Keratinocyte (primary cell): ENCODE measurements around the gene FHOD1. TPM values are rescaled to one million over a fixed set of nuclear protein-coding genes. Genes with fewer than 3 reads are reported as not detected.
A peak's percentile ranks its signal among the peaks of the same experiment; 100 is the strongest.

ENCODE experiments used
- DNase-seq: peaks from one replicate; pipeline ENCODE4 v3.0.0-alpha.2; 2011; ENCODE audit warnings: low read depth, missing footprints, low spot score
- FAIRE-seq: peaks from 2 replicates; lab custom pipeline; 2011; peaks lifted over from hg19 to GRCh38; lab: Jason Lieb, UNC
- H2AFZ ChIP-seq: 2 replicates; pipeline ENCODE4 v1.6.0; 2012; ENCODE audit warnings: low read length, control low read depth, inconsistent platforms; ENCODE audit not compliant: control insufficient read depth
- H3K27ac ChIP-seq: 2 replicates; pipeline ENCODE4 v1.5.1; 2011; ENCODE audit warnings: low read length; ENCODE audit not compliant: control insufficient read depth, insufficient read depth
- H3K27me3 ChIP-seq: 3 replicates; pipeline ENCODE4 v1.6.0; 2011; ENCODE audit warnings: low read length; ENCODE audit not compliant: control insufficient read depth, insufficient read depth; ENCODE audit errors: extremely low read depth
- H3K36me3 ChIP-seq, 2 experiments: 2 replicates in 1 of 2; 3 replicates in 1 of 2; pipeline ENCODE4 v1.5.1; 2011; ENCODE audit warnings: low read length in 2 of 2, mild to moderate bottlenecking in 1 of 2; ENCODE audit not compliant: control insufficient read depth in 2 of 2, insufficient read depth in 2 of 2; ENCODE audit errors: extremely low read depth in 1 of 2
- H3K4me1 ChIP-seq: 3 replicates; pipeline ENCODE4 v1.5.1; 2011; ENCODE audit warnings: low read length; ENCODE audit not compliant: control insufficient read depth, insufficient read depth; ENCODE audit errors: extremely low read depth
- H3K4me2 ChIP-seq: 3 replicates; pipeline ENCODE4 v1.6.0; 2011; ENCODE audit warnings: low read depth, low read length; ENCODE audit not compliant: control insufficient read depth, insufficient read depth; ENCODE audit errors: extremely low read depth
- H3K4me3 ChIP-seq, 3 experiments: fragments of 200-600 bp in 1 of 3; sonication (generic) in 1 of 3; 2 replicates in 2 of 3; 3 replicates in 1 of 3; pipeline ENCODE4 v1.5.1; 2011 to 2016; ENCODE audit warnings: low read length in 3 of 3, mild to moderate bottlenecking in 3 of 3, control low read depth in 2 of 3, inconsistent platforms in 1 of 3, low read depth in 1 of 3, mixed read lengths in 1 of 3, mixed run types in 1 of 3, moderate library complexity in 1 of 3; ENCODE audit not compliant: control insufficient read depth in 2 of 3, insufficient read depth in 2 of 3; ENCODE audit errors: extremely low read depth in 1 of 3
- H3K79me2 ChIP-seq: 2 replicates; pipeline ENCODE4 v1.6.0; 2012; ENCODE audit warnings: low read length; ENCODE audit not compliant: control insufficient read depth, insufficient read depth
- H3K9ac ChIP-seq: 3 replicates; pipeline ENCODE4 v1.6.0; 2011; ENCODE audit warnings: low read length; ENCODE audit not compliant: control insufficient read depth, insufficient read depth; ENCODE audit errors: extremely low read depth
- H3K9me1 ChIP-seq: 3 replicates; pipeline ENCODE4 v1.6.0; 2011; ENCODE audit warnings: low read length; ENCODE audit not compliant: control insufficient read depth, insufficient read depth; ENCODE audit errors: extremely low read depth
- H3K9me3 ChIP-seq: 2 replicates; pipeline ENCODE4 v1.5.1; 2012; ENCODE audit warnings: low read depth, low read length; ENCODE audit not compliant: control insufficient read depth
- H4K20me1 ChIP-seq: 3 replicates; pipeline ENCODE4 v1.6.0; 2011; ENCODE audit warnings: low read length; ENCODE audit not compliant: control insufficient read depth, insufficient read depth; ENCODE audit errors: extremely low read depth
- EZH2 ChIP-seq: IDR thresholded peaks from one replicate; pipeline ENCODE4 v1.6.1; 2012; ENCODE audit warnings: inconsistent platforms, mild to moderate bottlenecking, low read length, moderate library complexity
- dilution Hi-C: fragments of 300-500 bp; cut with MboI; formaldehyde crosslinking; loops from one replicate; pipeline ENCODE4 v1.7.0; 2020; ENCODE audit warnings: low sequenced_read_pairs; ENCODE audit not compliant: extremely low pct_ligation_motif_present
- polyA plus RNA-seq, 5 experiments: library from polyadenylated mRNA; depleted of rRNA in 3 of 5; stranded (reverse) in 3 of 5; stranded (forward) in 1 of 5; unstranded in 1 of 5; fragments of >200 nt; gene quantifications; 1 replicate in 1 of 5; 2 replicates in 3 of 5; 3 replicates in 1 of 5; pipeline versions ENCODE4 v1.2.1 to v1.2.3, GENCODE V29; 2011 to 2012; ENCODE audit warnings: missing spikeins in 2 of 5, low read depth in 1 of 5, low replicate concordance in 1 of 5
- TF ChIP-seq, protein P1 (sequence below), 3 experiments: IDR thresholded peaks in 1 of 3; conservative IDR thresholded peaks in 1 of 3; optimal IDR thresholded peaks in 1 of 3; 2 replicates in 2 of 3; 3 replicates in 1 of 3; pipeline versions ENCODE3 to v1.5.1; 2011; ENCODE audit warnings: low read length in 3 of 3, mild to moderate bottlenecking in 3 of 3, moderate library complexity in 2 of 3, control low read depth in 1 of 3, inconsistent platforms in 1 of 3; ENCODE audit not compliant: insufficient read depth in 2 of 3; ENCODE audit errors: extremely low read depth in 1 of 3

FHOD1 gene
- polyA plus RNA-seq, 1 donor (not counting 4 experiments of a cell fraction or from before 2014, with no cell fraction given), result 29.4 TPM

DNA sequence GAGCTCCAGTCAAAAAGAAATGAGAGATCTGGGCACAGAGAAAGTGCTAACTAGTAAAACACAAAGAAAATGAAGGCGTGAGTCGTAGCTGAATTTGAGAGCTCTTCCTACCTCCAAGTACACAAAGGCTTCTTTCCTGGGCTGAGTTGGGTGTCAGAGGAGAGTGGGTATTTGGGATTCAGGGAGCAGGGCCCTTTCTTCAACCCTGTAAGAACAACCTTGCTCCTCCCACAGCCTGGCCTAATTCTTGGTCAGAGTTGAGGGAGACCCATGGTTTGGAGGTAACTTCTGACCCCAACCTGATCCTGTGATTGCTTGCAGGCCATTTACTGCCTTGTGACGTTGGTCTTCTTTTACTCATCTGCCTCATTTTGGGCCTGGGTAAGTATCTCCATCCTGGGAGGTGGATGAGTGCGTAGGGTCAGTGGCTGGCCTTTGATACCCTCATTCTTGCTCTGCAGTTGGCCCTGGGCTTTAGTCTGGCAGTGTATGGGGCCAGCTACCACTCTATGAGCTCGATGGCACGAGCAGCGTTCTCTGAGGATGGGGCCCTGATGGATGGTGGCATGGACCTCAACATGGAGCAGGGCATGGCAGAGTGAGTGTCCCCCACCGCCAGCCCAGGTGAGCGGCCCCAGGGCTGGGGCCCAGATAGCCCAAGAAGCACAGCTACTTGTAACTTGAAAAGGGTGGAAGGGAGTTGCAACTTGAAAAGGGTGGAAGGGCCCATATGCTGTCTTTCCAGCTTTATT lies 19.1 kb downstream of the FHOD1 start:
- no peaks in the 10 kb centered on the region for H4K20me1 ChIP-seq
- H3K4me2 ChIP-seq, result peak overlapping the region; percentile 84
- H3K9me1 ChIP-seq, result no peaks in the 10 kb centered on the region
- dilution Hi-C loops, result no loop called here
- peaks cover 28 to 31% of the 10 kb centered on the region in 2 experiments for H3K36me3 ChIP-seq
- H2AFZ ChIP-seq, result no peak overlapping the region
- no peak overlapping the region for H3K27ac ChIP-seq
- peak overlapping the region; percentile 74 to 80 (median 80) for H3K4me3 ChIP-seq
- no peaks in the 10 kb centered on the region for H3K9me3 ChIP-seq
- peak overlapping the region; percentile 77 for H3K9ac ChIP-seq
- H3K27me3 ChIP-seq, result no peaks in the 10 kb centered on the region
- DNase-seq, result no peak
- peaks cover 17% of the 10 kb centered on the region for H3K4me1 ChIP-seq
- peaks cover 19% of the 10 kb centered on the region for H3K79me2 ChIP-seq
- FAIRE-seq, result no peak
- TF ChIP-seq, protein P1, sequence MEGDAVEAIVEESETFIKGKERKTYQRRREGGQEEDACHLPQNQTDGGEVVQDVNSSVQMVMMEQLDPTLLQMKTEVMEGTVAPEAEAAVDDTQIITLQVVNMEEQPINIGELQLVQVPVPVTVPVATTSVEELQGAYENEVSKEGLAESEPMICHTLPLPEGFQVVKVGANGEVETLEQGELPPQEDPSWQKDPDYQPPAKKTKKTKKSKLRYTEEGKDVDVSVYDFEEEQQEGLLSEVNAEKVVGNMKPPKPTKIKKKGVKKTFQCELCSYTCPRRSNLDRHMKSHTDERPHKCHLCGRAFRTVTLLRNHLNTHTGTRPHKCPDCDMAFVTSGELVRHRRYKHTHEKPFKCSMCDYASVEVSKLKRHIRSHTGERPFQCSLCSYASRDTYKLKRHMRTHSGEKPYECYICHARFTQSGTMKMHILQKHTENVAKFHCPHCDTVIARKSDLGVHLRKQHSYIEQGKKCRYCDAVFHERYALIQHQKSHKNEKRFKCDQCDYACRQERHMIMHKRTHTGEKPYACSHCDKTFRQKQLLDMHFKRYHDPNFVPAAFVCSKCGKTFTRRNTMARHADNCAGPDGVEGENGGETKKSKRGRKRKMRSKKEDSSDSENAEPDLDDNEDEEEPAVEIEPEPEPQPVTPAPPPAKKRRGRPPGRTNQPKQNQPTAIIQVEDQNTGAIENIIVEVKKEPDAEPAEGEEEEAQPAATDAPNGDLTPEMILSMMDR (optimal IDR thresholded peaks at IDR 0.05 in 1 of 3, IDR thresholded peaks at IDR 0.05 in 1 of 3, conservative IDR thresholded peaks at IDR 0.05 in 1 of 3; ENCODE audit: extremely low read depth in 1 of 3, insufficient read depth in 2 of 3, low read length in 3 of 3), result no peak
- TF ChIP-seq EZH2, result no peak

DNA sequence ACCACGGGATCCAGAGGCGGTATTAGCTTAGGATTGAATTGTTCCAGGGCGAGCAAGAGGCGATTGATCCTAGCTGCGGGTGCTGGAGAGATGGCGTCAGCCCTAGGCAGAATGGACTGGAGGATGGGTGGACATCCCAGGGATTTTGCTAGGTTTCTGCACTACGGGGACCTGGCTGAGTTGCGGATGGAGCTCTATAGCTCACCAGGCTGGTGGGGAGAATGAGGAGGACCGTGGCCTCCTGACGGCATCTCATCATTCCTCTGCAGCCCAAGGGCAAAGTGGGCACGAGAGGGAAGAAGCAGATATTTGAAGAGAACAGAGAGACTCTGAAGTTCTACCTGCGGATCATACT lies 19.7 kb downstream of the FHOD1 start:
- FAIRE-seq, result no peak
- dilution Hi-C loops, result no loop called here
- no peak overlapping the region for H2AFZ ChIP-seq

More for the DNA sequence above, 19.7 kb downstream of the FHOD1 start:
- H3K27me3 ChIP-seq, result no peaks in the 10 kb centered on the region
- H3K9me1 ChIP-seq, result no peaks in the 10 kb centered on the region
- H3K27ac ChIP-seq, result peak overlapping the region; percentile 75
- peaks cover 17% of the 10 kb centered on the region for H3K4me1 ChIP-seq
- H4K20me1 ChIP-seq, result no peaks in the 10 kb centered on the region
- H3K4me2 ChIP-seq, result peak overlapping the region; percentile 84
- peaks cover 19% of the 10 kb centered on the region for H3K79me2 ChIP-seq
- TF ChIP-seq, protein P1 (optimal IDR thresholded peaks at IDR 0.05 in 1 of 3, IDR thresholded peaks at IDR 0.05 in 1 of 3, conservative IDR thresholded peaks at IDR 0.05 in 1 of 3; ENCODE audit: extremely low read depth in 1 of 3, insufficient read depth in 2 of 3, low read length in 3 of 3), result no peak
- no peak for TF ChIP-seq EZH2
- H3K9me3 ChIP-seq, result no peaks in the 10 kb centered on the region
- peak overlapping the region; percentile 77 for H3K9ac ChIP-seq
- peak overlapping the region; percentile 74 to 80 (median 80) for H3K4me3 ChIP-seq
- no peak for DNase-seq
- H3K36me3 ChIP-seq, result peaks cover 26 to 31% of the 10 kb centered on the region in 2 experiments
